ENCODE results near the gene BEND2. TPM values are rescaled to one million over a fixed set of nuclear protein-coding genes. Genes with fewer than 3 reads are reported as not detected.
"Not testable (repeated sequence)": the region's sequence is repeated elsewhere in the genome, so short reads cannot be mapped to it uniquely, and the experiment has no call there.

The BEND2 gene
- not detected in 2 replicates for total RNA-seq (2014; rRNA removed; shearing (Covaris generic))

GRCh38 chrX:18220786-18221185 is at the start of gene BEND2:
BEND2 (minus strand) TSS chrX:18220886; CDS start chrX:18220750, 136 bp downstream.
- DNase-seq (ENCODE audit: low read depth), result no peak

- DNase-seq (ENCODE audit: low read depth), result no peak
Measured at GRCh38 chrX:18255059-18255458, 34.4 kb upstream of the BEND2 start.

GRCh38 chrX:18252644-18253359 is 32.1 kb upstream of the BEND2 start:
- peak; percentile 9 for DNase-seq (ENCODE audit: low read depth)

- not testable (repeated sequence) for DNase-seq (ENCODE audit: low read depth)
Measured at GRCh38 chrX:18229646-18230045, 9.0 kb upstream of the BEND2 start.

GRCh38 chrX:18228069-18228468 is 7.4 kb upstream of the BEND2 start:
- no peak for DNase-seq (ENCODE audit: low read depth)

GRCh38 chrX:18227458-18227857 is 6.8 kb upstream of the BEND2 start:
- DNase-seq (ENCODE audit: low read depth), result no peak

GRCh38 chrX:18210470-18210869 is 10.2 kb downstream of the BEND2 start:
- peak; percentile 3 for DNase-seq (ENCODE audit: low read depth)

- no peak for DNase-seq (ENCODE audit: low read depth)
Measured at GRCh38 chrX:18206657-18207056, 14.0 kb downstream of the BEND2 start.

GRCh38 chrX:18203631-18204030 is 17.1 kb downstream of the BEND2 start:
- DNase-seq (ENCODE audit: low read depth), result no peak

- DNase-seq (ENCODE audit: low read depth), result no peak
Measured at GRCh38 chrX:18194688-18195087, 26.0 kb downstream of the BEND2 start.

- no peak for DNase-seq (ENCODE audit: low read depth)
Measured at GRCh38 chrX:18179446-18179845, 41.2 kb downstream of the BEND2 start.

- DNase-seq (ENCODE audit: low read depth), result no peak
Measured at GRCh38 chrX:18174971-18175370, 45.7 kb downstream of the BEND2 start.

- DNase-seq (ENCODE audit: low read depth), result no peak
Measured at GRCh38 chrX:18174209-18174608, 46.5 kb downstream of the BEND2 start.

GRCh38 chrX:18173494-18174180 is 47.0 kb downstream of the BEND2 start:
- DNase-seq (ENCODE audit: low read depth), result no peak

- DNase-seq (ENCODE audit: low read depth), result no peak
Measured at GRCh38 chrX:18172970-18173369, 47.7 kb downstream of the BEND2 start.

GRCh38 chrX:18170910-18171309 is 49.8 kb downstream of the BEND2 start:
- DNase-seq (ENCODE audit: low read depth), result no peak

GRCh38 chrX:18166068-18166467 is 54.6 kb downstream of the BEND2 start:
- no peak for DNase-seq (ENCODE audit: low read depth)

GRCh38 chrX:18160369-18160768 is 60.3 kb downstream of the BEND2 start:
- DNase-seq (ENCODE audit: low read depth), result no peak

- no peak for DNase-seq (ENCODE audit: low read depth)
Measured at GRCh38 chrX:18158963-18159362, 61.7 kb downstream of the BEND2 start.

- DNase-seq (ENCODE audit: low read depth), result no peak
Measured at GRCh38 chrX:18151649-18152048, 69.0 kb downstream of the BEND2 start.

GRCh38 chrX:18151157-18151556 is 69.5 kb downstream of the BEND2 start:
- DNase-seq (ENCODE audit: low read depth), result no peak

GRCh38 chrX:18149454-18149853 is 71.2 kb downstream of the BEND2 start:
- no peak for DNase-seq (ENCODE audit: low read depth)

GRCh38 chrX:18146954-18147353 is 73.7 kb downstream of the BEND2 start:
- peak; percentile 13 for DNase-seq (ENCODE audit: low read depth)
